ENCODE results near the gene NKIRAS1. TPM values are rescaled to one million over a fixed set of nuclear protein-coding genes. Genes with fewer than 3 reads are reported as not detected.
A peak's percentile ranks its signal among the peaks of the same experiment; 100 is the strongest.
"Not testable (repeated sequence)": the region's sequence is repeated elsewhere in the genome, so short reads cannot be mapped to it uniquely, and the experiment has no call there.

The NKIRAS1 gene
- polyA plus RNA-seq, 1 experiment, result 5.1 TPM

DNA sequence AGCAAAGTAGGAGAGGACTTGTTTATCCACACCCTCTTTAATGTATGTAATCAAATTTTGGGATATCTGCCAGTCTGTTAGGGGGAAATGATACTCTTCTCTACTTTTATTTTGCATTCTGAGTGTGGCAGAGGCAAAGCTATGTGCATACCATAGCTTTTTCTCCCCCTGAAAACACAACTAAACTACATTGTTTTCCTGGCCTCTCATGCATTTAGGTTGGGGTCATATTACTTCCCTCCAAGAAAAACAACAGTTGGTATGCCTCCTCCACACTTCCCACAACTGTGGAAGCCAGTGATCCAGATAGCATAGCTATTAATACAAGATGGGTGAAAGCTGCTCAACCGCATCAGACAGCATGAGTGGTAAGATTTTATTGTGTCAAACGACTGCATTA lies 7.0 kb upstream of the NKIRAS1 start:
- no peak overlapping the region for H3K4me3 ChIP-seq (ENCODE audit: low read depth, low read length)
- peaks cover 5% of the 10 kb centered on the region; the same call in 1 of the 2 replicates for H3K36me3 ChIP-seq (ENCODE audit: control insufficient read depth, insufficient read depth, low read length)
- TF ChIP-seq, protein P1, sequence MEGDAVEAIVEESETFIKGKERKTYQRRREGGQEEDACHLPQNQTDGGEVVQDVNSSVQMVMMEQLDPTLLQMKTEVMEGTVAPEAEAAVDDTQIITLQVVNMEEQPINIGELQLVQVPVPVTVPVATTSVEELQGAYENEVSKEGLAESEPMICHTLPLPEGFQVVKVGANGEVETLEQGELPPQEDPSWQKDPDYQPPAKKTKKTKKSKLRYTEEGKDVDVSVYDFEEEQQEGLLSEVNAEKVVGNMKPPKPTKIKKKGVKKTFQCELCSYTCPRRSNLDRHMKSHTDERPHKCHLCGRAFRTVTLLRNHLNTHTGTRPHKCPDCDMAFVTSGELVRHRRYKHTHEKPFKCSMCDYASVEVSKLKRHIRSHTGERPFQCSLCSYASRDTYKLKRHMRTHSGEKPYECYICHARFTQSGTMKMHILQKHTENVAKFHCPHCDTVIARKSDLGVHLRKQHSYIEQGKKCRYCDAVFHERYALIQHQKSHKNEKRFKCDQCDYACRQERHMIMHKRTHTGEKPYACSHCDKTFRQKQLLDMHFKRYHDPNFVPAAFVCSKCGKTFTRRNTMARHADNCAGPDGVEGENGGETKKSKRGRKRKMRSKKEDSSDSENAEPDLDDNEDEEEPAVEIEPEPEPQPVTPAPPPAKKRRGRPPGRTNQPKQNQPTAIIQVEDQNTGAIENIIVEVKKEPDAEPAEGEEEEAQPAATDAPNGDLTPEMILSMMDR (IDR thresholded peaks at IDR 0.05; ENCODE audit: insufficient read depth, low read depth, low read length), result no peak
- ChIA-PET CTCF (interaction anchor here (0.8 to 1.4 kb wide), 2 partner anchors 12 to 20 kb away, joined by 3 to 5 read pairs; no protein-coding TSS in a partner anchor), POLR2A (no interaction called here)
- no peak for DNase-seq (ENCODE audit: low read depth)
- no peaks in the 10 kb centered on the region for H3K27me3 ChIP-seq (ENCODE audit: control insufficient read depth, insufficient read depth, low read length)

- POLR2A ChIA-PET, result no interaction called here
- CTCF ChIA-PET, result no interaction called here
- no peaks in the 10 kb centered on the region for H3K27me3 ChIP-seq (ENCODE audit: control insufficient read depth, insufficient read depth, low read length)
- DNase-seq (ENCODE audit: low read depth), result no peak
- TF ChIP-seq, protein P1 (IDR thresholded peaks at IDR 0.05; ENCODE audit: insufficient read depth, low read depth, low read length), result no peak
- H3K36me3 ChIP-seq (ENCODE audit: control insufficient read depth, insufficient read depth, low read length), result peaks cover 10% of the 10 kb centered on the region
- no peak overlapping the region for H3K4me3 ChIP-seq (ENCODE audit: low read depth, low read length)
Observed at GRCh38 chr3:23921052-23921511, 4.3 kb upstream of the NKIRAS1 start.

DNA sequence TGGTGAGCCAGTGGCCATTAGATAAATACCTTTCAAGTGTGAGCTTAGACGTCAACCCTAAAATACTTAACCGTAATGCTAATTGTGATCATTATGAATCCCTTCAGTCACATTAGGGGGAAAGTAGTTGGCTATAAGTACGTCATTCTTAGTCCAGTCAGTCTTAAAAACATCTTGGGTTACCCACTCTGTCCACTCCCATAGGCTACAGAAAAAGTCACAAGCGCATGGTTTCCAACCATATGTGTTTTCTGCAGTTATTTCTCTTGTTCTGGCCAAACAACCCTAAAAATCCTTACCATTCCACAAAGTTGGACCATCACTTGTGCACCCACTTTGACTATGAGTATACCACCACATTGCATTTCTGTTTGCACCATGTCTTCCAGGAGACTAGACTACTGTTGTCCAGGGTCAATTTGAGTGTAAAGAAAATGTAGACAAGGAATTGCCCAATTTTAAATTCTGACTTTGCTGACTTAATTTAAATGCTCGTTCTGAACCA lies 3.4 kb upstream of the NKIRAS1 start:
- Histone ChIP-seq H3K36me3 (ENCODE audit: control insufficient read depth, insufficient read depth, low read length) (peaks cover 10% of the 10 kb centered on the region), H3K4me3 (ENCODE audit: low read depth, low read length) (no peak overlapping the region), H3K27me3 (ENCODE audit: control insufficient read depth, insufficient read depth, low read length) (no peaks in the 10 kb centered on the region)
- ChIA-PET CTCF (no interaction called here), POLR2A (no interaction called here)
- no peak for DNase-seq (ENCODE audit: low read depth)
- TF ChIP-seq, protein P1 (IDR thresholded peaks at IDR 0.05; ENCODE audit: insufficient read depth, low read depth, low read length), result no peak

DNA sequence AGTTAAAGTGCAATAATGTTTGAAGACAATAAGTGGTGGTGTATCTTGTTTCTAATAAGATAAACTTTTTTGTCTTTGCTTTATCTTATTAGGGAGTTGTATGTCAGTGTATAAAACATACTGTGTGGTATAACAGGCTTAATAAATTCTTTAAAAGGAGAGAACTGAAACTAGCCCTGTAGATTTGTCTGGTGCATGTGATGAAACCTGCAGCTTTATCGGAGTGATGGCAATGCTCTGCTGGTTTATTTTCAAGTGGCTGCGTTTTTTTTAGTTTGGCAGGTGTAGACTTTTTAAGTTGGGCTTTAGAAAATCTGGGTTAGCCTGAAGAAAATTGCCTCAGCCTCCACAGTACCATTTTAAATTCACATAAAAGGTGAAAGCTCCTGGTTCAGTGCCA lies 2.8 kb upstream of the NKIRAS1 start:
- CTCF ChIA-PET, result no interaction called here
- POLR2A ChIA-PET, result no interaction called here
- DNase-seq (ENCODE audit: low read depth), result no peak
- Histone ChIP-seq H3K4me3 (ENCODE audit: low read depth, low read length) (no peak overlapping the region), H3K27me3 (ENCODE audit: control insufficient read depth, insufficient read depth, low read length) (no peaks in the 10 kb centered on the region), H3K36me3 (ENCODE audit: control insufficient read depth, insufficient read depth, low read length) (peaks cover 10% of the 10 kb centered on the region)
- TF ChIP-seq, protein P1 (IDR thresholded peaks at IDR 0.05; ENCODE audit: insufficient read depth, low read depth, low read length), result no peak

GRCh38 chr3:23918331-23918730 lies 1.5 kb upstream of the NKIRAS1 start:
- CTCF ChIA-PET, result interaction anchor here (0.7 to 1.4 kb wide), 3 partner anchors 30 to 765 kb away, joined by 3 to 4 read pairs (median 4); no protein-coding TSS in a partner anchor

GRCh38 chr3:23917679-23918303 lies 1.0 kb upstream of the NKIRAS1 start:
- H3K27me3 ChIP-seq (ENCODE audit: control insufficient read depth, insufficient read depth, low read length); DNase-seq (ENCODE audit: low read depth); POLR2A ChIA-PET; H3K36me3 ChIP-seq (ENCODE audit: control insufficient read depth, insufficient read depth, low read length): not testable (repeated sequence)
- H3K4me3 ChIP-seq (ENCODE audit: low read depth, low read length), result peak overlapping the region; percentile 100
- CTCF ChIA-PET, result interaction anchor here (1.2 to 1.4 kb wide), 2 partner anchors 29 to 766 kb away, joined by 4 read pairs; no protein-coding TSS in a partner anchor

More at GRCh38 chr3:23918331-23918730, 1.5 kb upstream of the NKIRAS1 start:
- peak overlapping the region; percentile 100 for H3K4me3 ChIP-seq (ENCODE audit: low read depth, low read length)
- DNase-seq (ENCODE audit: low read depth); H3K27me3 ChIP-seq (ENCODE audit: control insufficient read depth, insufficient read depth, low read length); H3K36me3 ChIP-seq (ENCODE audit: control insufficient read depth, insufficient read depth, low read length); POLR2A ChIA-PET: not testable (repeated sequence)
